Osteocyte (in vitro differentiated cells): ENCODE results near the gene PTPRN2. TPM values are rescaled to one million over a fixed set of nuclear protein-coding genes. Genes with fewer than 3 reads are reported as not detected.

ENCODE experiments used
- DNase-seq: peaks from one replicate; pipeline ENCODE4 v3.0.0; 2021; ENCODE audit warnings: mixed read lengths; ENCODE audit not compliant: unreplicated experiment; ENCODE audit errors: extremely low spot score
- H3K27ac Mint-ChIP-seq: one replicate; pipeline ENCODE4 v1.8.0; 2021; ENCODE audit warnings: mild to moderate bottlenecking, mixed read lengths; ENCODE audit not compliant: unreplicated experiment
- H3K27me3 Mint-ChIP-seq: one replicate; pipeline ENCODE4 v1.8.0; 2021; ENCODE audit warnings: mixed read lengths; ENCODE audit not compliant: unreplicated experiment
- H3K36me3 Mint-ChIP-seq: one replicate; pipeline ENCODE4 v1.8.0; 2021; ENCODE audit warnings: mixed read lengths; ENCODE audit not compliant: unreplicated experiment
- H3K4me1 Mint-ChIP-seq: one replicate; pipeline ENCODE4 v1.8.0; 2021; ENCODE audit warnings: mixed read lengths; ENCODE audit not compliant: unreplicated experiment
- H3K4me3 Mint-ChIP-seq: one replicate; pipeline ENCODE4 v1.8.0; 2021; ENCODE audit warnings: mild to moderate bottlenecking, moderate library complexity, mixed read lengths; ENCODE audit not compliant: unreplicated experiment
- H3K9me3 Mint-ChIP-seq: one replicate; pipeline ENCODE4 v1.8.0; 2021; ENCODE audit warnings: mixed read lengths; ENCODE audit not compliant: unreplicated experiment
- total RNA-seq: library from RNA; stranded (reverse); gene quantifications from 2 replicates; pipeline ENCODE4 v1.2.1, GENCODE V29; 2021
- TF ChIP-seq, protein P1 (sequence below): fragments of 200-600 bp; sonication (generic); IDR thresholded peaks from 2 replicates; pipeline ENCODE4 v1.5.0; 2021; ENCODE audit warnings: antibody characterized with exemption, mild to moderate bottlenecking, moderate library complexity

The PTPRN2 gene
- total RNA-seq, 1 donor from 2014 or later, result 0.59 TPM

GRCh38 chr7:157607218-157607617 is 980.4 kb downstream of the PTPRN2 start:
- Mint-ChIP-seq H3K4me3 (no peak overlapping the region), H3K9me3 (no peaks in the 10 kb centered on the region), H3K36me3 (no peaks in the 10 kb centered on the region), H3K27ac (no peak overlapping the region), H3K27me3 (no peaks in the 10 kb centered on the region), H3K4me1 (peaks cover 3% of the 10 kb centered on the region)
- no peak for DNase-seq
- TF ChIP-seq, protein P1, sequence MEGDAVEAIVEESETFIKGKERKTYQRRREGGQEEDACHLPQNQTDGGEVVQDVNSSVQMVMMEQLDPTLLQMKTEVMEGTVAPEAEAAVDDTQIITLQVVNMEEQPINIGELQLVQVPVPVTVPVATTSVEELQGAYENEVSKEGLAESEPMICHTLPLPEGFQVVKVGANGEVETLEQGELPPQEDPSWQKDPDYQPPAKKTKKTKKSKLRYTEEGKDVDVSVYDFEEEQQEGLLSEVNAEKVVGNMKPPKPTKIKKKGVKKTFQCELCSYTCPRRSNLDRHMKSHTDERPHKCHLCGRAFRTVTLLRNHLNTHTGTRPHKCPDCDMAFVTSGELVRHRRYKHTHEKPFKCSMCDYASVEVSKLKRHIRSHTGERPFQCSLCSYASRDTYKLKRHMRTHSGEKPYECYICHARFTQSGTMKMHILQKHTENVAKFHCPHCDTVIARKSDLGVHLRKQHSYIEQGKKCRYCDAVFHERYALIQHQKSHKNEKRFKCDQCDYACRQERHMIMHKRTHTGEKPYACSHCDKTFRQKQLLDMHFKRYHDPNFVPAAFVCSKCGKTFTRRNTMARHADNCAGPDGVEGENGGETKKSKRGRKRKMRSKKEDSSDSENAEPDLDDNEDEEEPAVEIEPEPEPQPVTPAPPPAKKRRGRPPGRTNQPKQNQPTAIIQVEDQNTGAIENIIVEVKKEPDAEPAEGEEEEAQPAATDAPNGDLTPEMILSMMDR, result no peak

GRCh38 chr7:157606140-157606539 is 981.5 kb downstream of the PTPRN2 start:
- H3K27ac Mint-ChIP-seq, result no peak overlapping the region
- TF ChIP-seq, protein P1, result no peak
- H3K9me3 Mint-ChIP-seq, result no peaks in the 10 kb centered on the region
- no peaks in the 10 kb centered on the region for H3K36me3 Mint-ChIP-seq
- H3K27me3 Mint-ChIP-seq, result no peaks in the 10 kb centered on the region
- DNase-seq, result no peak
- no peak overlapping the region for H3K4me3 Mint-ChIP-seq
- H3K4me1 Mint-ChIP-seq, result peaks cover 3% of the 10 kb centered on the region

DNA sequence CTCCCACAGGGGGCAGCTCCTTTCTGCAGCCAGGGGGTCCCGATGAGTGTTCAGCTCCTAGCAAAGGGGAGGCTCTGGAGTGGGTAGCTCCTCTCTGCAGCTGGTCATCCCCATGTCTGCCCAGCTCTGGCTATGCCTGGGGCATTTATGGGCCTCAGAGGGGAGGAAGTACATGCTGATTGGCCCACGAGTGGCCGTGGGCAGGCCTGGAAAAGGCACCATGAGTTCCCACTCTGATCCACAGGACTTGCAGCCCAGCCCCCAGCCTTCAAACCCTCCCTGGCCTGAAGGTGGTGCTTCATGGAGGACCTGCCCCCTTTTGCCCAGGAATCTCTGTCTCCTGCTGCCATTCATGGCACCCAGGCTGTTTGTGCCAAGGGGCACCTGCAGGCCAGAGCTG is 982.0 kb downstream of the PTPRN2 start:
- Mint-ChIP-seq H3K27ac (no peak overlapping the region), H3K4me1 (peaks cover 3% of the 10 kb centered on the region), H3K27me3 (no peaks in the 10 kb centered on the region), H3K36me3 (no peaks in the 10 kb centered on the region), H3K9me3 (no peaks in the 10 kb centered on the region), H3K4me3 (no peak overlapping the region)
- TF ChIP-seq, protein P1, result no peak
- DNase-seq, result no peak

DNA sequence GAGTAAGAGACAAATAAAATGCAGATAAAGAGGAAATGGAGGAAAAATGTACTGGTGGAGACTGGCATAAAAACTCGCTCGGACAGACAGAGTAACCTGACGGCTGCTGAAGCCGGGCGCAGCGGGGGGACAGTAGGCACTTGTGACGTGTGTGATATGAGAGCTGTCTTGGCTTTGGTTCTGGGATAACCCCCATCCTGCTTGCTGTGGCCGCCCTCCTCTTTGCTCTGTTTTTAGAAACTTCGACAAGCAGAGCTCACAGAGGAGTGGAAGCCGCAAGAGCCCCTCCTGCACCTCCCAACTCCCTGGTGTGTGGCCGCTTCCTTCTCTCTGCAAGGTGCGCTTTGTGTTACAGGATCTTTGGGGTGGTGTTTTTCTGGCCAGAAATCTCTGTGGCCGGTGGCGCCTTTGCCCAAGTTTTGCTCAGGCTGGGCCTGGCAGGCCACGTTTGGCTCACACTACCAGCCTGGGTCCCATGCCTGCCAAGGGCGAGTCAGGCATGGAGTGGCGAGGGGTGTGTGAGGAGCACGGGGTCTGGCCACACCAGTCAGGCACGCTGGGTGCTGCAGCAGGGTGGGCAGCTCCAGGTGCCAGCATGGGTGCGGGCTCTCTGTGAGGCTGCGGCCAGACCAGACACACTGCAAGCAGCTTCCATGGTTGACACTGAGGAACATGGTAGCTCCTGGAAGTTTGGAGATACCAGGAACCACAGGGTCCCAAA is 982.8 kb downstream of the PTPRN2 start:
- peaks cover 3% of the 10 kb centered on the region for H3K4me1 Mint-ChIP-seq
- no peaks in the 10 kb centered on the region for H3K9me3 Mint-ChIP-seq
- H3K27me3 Mint-ChIP-seq, result no peaks in the 10 kb centered on the region
- H3K27ac Mint-ChIP-seq, result no peak overlapping the region
- TF ChIP-seq, protein P1, result no peak
- H3K36me3 Mint-ChIP-seq, result no peaks in the 10 kb centered on the region
- H3K4me3 Mint-ChIP-seq, result no peak overlapping the region
- DNase-seq, result no peak

- Mint-ChIP-seq H3K9me3 (no peaks in the 10 kb centered on the region), H3K4me3 (no peak overlapping the region), H3K4me1 (peaks cover 3% of the 10 kb centered on the region), H3K36me3 (no peaks in the 10 kb centered on the region), H3K27me3 (no peaks in the 10 kb centered on the region), H3K27ac (no peak overlapping the region)
- DNase-seq, result no peak
- TF ChIP-seq, protein P1, result no peak
Measured at GRCh38 chr7:157603716-157604115, 983.9 kb downstream of the PTPRN2 start.
